SK-N-DZ (cell line): ENCODE results near the gene ATN1.

Source experiments
- DNase-seq: peaks from one replicate; pipeline ENCODE4 v3.0.0-alpha.2; 2015; ENCODE audit warnings: low spot score
- small RNA-seq, 2 experiments: library from RNA; depleted of rRNA; stranded (forward); fragments of <200 nt; gene quantifications; one replicate each; pipeline ENCODE3, GENCODE V24; 2014

Gene ATN1

GRCh38 chr12:6975297-6976032, 47.7 kb downstream of the ATN1 start:
- no peak for DNase-seq

DNA sequence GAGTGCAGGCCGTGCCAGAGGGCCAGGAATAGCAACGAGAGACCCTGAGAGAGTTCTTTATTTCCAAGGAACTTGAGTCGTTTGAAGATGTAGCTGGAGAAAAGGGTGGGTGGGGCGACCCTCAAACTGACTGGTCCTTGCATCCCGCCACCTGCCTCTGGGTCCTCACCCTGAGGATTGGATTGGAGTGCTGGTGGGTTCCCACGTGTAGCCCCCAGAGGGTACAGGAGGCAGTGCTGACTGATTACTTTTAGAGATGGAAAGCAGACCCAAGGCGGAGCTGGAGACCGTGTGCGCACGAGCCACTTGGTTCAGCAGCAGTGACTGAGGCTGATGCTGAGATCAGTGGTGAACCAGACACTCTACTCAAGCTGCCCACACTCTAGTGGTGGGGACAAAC, 49.9 kb downstream of the ATN1 start:
- DNase-seq = no peak

DNA sequence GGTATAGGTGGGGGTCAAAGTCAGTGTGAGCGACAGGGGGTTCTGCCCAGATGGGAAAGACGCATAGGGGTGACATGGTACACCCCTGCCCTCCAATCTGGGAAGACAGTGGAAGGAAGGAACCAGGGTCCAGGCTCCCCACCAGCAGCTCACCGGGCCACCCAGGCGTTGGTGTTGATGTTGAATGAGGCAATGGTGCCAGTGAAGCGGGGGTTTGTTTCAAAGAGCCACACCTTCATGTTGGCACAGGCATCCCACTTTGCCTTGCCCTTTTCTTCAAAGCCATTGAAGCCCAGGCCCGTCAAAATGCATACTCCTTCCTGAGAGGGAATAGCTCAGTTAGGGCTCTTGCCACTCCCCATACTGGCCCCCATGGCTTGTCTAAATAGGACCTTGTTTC, 50.4 kb downstream of the ATN1 start:
- DNase-seq = no peak

GRCh38 chr12:6978611-6979011, 50.9 kb downstream of the ATN1 start:
- no peak for DNase-seq

GRCh38 chr12:6979021-6979420, 51.3 kb downstream of the ATN1 start:
- DNase-seq = no peak

- DNase-seq = no peak
Measured at GRCh38 chr12:6979453-6979852, 51.7 kb downstream of the ATN1 start.

- DNase-seq = no peak
Measured at GRCh38 chr12:6980075-6980474, 52.3 kb downstream of the ATN1 start.

DNA sequence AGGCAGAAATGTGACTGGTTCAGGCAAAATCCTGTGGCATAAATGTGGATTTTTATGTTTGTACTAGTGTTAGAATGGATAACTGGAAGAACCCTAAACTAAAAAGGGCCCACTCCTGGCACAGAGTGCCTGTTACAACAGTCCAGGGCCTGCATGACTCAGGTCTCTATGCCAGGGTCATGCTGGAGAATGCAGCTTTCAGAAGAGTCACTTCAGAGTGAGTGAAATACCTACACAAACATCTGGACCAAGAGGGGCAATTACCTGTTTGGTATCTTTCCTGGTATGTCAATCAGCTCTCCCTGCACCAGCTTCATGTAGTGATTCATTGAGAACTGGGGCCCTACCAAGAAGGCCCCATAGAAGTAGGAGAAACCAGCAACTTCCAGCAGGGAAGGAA, 53.0 kb downstream of the ATN1 start:
- DNase-seq = no peak

DNA sequence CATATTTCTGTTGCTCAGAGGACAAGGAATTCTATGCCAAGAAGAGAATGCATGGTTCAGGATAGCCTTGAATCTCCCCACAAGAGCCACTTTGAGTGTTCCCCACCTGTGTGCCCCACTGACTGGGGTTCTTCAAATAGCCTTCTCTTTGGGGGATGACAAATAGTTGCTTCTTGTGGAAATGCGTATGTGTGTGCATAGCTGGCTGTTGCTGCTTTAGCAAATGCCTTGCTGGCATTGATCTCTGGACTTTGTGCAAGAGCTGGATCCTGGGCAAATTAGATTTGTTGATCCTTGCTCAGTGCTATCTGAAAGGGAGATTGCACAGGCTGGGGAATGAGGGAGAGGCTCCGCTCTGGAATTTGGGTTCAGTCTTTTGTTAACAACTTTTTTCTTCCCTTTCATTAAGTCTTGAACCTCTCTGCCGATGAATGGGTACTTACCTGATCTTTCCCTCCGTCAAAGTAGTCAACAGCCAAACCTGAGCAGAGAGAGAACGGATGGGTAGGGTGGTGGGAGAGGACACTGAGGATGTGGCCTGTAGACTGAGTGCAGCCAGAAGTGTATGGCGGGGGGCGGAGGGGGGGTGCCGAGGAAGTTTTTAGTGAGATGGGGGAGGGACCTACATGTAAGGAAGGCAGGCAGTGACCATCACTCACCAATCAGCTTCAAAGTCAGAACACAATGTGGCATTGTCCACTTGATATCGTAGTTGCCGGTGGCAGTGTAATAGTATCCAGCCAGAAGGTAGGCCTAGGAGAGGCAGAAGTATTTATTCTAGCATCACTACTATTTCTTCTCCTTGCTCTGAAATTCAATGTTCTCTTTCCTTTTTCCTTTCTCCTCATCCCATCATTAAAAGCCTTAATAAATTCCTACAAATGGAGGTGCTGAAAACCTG, 53.6 kb downstream of the ATN1 start:
- no peak for DNase-seq

- no peak for DNase-seq
Measured at GRCh38 chr12:6982532-6982931, 54.8 kb downstream of the ATN1 start.

DNA sequence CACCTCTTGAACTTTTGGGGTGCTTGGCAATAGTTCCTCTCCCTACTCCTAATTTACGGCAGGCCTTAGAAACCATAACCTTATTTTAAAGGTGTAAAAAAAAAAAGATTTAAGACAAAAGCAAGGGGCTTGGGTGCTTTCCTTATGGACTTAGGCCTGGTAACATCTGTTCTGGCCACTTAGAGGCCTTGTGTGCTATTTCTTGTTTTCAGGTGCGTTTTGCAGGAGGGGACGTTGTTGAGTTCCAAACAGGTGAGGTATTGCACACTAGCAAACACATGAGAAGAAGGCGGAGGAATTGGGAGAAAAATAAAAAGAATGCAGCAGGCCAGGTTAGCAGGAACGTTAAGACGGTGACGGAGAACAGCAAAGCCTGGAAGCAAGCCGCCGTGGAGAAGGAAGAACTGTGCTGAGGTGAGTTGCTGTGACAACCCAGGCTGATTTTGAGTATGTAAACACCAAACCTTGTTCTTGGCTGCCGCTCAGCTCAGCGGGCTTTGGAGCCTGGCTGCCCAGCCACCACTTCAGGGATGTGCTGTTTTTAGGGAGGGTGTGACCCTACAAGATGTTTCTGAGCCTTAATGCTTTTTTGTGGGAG, 60.3 kb downstream of the ATN1 start:
- DNase-seq = no peak

Small RNA genes lying within 50 kb of the gene (small RNA-seq; reads per million reads assigned to genes)
- 0.10 to 4.9 reads per million in 2 experiments for gene MIR141
- gene MIR200C = 0.13 to 0.58 reads per million in 2 experiments
- 0 reads per million in 2 experiments for gene RNU7-1
- gene SCARNA12 = 0.35 to 2.3 reads per million in 2 experiments
